ENCODE data around the gene DCST2. TPM values are rescaled to one million over a fixed set of nuclear protein-coding genes. Genes with fewer than 3 reads are reported as not detected.

DCST2 gene
- total and polyA plus RNA-seq, 9 donors, result 0.17 to 1.4 (median 1.1) TPM; not detected in 1

DNA sequence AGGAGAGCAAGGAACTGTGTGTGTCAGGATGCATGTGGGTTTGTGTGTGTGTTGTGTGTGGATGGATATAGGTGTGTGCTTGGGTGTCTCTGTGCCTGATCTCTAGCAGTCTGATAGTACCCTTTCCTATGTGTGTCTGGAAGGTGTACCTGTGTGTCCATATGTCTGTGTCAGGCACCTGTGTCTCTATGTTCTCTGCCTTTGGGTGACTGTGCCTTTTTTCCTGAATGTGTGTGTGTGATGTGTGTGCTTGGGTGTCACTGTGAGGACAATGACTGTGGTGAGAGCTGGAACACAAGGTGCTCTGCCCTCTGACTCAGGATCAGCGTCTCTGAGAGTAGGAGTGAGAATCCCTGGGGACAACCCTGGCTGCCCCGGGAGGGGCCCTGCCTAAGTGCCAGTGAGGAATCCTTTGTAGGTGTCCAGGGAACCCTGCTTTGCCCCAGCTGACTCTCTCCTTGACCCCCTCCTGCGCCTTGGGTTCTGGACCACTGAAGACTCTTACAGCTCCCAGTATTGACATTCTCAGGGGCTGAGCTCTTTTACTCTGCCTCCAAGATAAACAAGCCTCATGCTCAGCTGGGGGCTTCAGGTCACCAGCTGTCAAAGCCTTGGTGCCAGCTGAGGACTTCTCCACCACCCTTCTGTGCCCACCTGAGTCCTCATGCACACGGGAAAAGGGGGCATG is 44.3 kb upstream of the DCST2 start:
- H3K27me3 ChIP-seq, result peaks cover 13% of the 10 kb centered on the region
- no peaks in the 10 kb centered on the region for H3K9me3 ChIP-seq
- H3K4me1 ChIP-seq (ENCODE audit: insufficient read depth), result peaks cover 16% of the 10 kb centered on the region
- no peaks in the 10 kb centered on the region for H3K36me3 ChIP-seq
- no peak overlapping the region for H3K27ac ChIP-seq
- TF ChIP-seq, protein P1, sequence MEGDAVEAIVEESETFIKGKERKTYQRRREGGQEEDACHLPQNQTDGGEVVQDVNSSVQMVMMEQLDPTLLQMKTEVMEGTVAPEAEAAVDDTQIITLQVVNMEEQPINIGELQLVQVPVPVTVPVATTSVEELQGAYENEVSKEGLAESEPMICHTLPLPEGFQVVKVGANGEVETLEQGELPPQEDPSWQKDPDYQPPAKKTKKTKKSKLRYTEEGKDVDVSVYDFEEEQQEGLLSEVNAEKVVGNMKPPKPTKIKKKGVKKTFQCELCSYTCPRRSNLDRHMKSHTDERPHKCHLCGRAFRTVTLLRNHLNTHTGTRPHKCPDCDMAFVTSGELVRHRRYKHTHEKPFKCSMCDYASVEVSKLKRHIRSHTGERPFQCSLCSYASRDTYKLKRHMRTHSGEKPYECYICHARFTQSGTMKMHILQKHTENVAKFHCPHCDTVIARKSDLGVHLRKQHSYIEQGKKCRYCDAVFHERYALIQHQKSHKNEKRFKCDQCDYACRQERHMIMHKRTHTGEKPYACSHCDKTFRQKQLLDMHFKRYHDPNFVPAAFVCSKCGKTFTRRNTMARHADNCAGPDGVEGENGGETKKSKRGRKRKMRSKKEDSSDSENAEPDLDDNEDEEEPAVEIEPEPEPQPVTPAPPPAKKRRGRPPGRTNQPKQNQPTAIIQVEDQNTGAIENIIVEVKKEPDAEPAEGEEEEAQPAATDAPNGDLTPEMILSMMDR (IDR thresholded peaks at IDR 0.05), result no peak
- TF ChIP-seq POLR2A (IDR thresholded peaks at IDR 0.05) (no peak), EP300 (IDR thresholded peaks at IDR 0.05) (no peak)
- no peak overlapping the region for H3K4me3 ChIP-seq
- intact Hi-C loops (cut with DNase I), result loop anchor here in 1 of 4 donors (10.0 kb wide), 1 partner anchor 593 kb away; no protein-coding TSS in a partner anchor
- WGBS, 3 donors, result 48 to 63% (median 63%) methylated on average over 4 of the region's 4 CpGs
- peak in 1 of 5 donors; percentile 29 for DNase-seq

DNA sequence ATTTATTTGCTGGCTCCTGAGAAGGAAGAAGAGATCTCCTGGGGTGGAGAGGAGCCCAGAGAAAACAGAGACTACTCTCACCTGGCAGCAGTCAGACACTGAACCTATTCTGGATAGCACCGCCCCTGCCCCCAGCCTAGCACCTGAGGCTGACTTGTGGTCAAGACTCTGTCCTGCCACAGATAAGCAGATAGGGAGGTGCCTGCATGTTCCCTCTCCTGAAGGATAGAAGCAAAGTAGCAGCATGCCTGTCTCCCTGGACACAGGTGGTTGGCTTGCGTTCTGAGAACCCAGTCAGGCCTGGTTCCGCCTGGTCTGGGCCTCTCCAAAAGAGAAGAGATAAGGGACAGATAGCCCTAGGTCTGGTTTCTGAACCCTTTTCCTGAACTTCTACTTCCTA is 43.8 kb upstream of the DCST2 start:
- intact Hi-C loops (cut with DNase I), result loop anchor here in 1 of 4 donors (10.0 kb wide), 1 partner anchor 593 kb away; no protein-coding TSS in a partner anchor
- WGBS, 3 donors, result 75 to 87% (median 80%) methylated on average over 3 of the region's 3 CpGs
- Histone ChIP-seq H3K4me3 (no peak overlapping the region), H3K27ac (no peak overlapping the region), H3K9me3 (no peaks in the 10 kb centered on the region), H3K4me1 (ENCODE audit: insufficient read depth) (peaks cover 16% of the 10 kb centered on the region), H3K27me3 (peaks cover 13% of the 10 kb centered on the region), H3K36me3 (no peaks in the 10 kb centered on the region)
- DNase-seq, result peak in 1 of 5 donors; percentile 15
- TF ChIP-seq, protein P1 (IDR thresholded peaks at IDR 0.05), result no peak
- TF ChIP-seq EP300 (IDR thresholded peaks at IDR 0.05) (no peak), POLR2A (IDR thresholded peaks at IDR 0.05) (no peak)

DNA sequence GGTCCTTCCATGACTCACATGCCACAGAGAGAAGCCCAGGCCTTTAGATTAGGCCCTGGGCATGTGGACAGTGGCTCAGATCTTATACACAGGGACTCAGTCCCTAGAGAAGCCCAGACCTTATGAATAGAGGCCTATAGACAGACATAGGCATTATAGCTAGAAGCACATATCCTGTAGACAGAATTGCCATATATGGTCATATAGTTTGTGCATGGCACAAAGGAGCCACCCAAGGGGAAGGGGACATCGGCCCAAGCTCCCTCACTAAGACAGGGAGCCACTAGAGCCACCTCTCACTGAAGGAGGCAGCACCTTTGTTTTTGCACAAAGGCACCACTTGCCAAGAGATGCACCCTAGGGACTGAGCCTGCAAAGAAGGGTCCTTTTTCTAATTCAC is 42.8 kb upstream of the DCST2 start:
- WGBS, 3 donors, result 70 to 100% (median 76%) methylated on average over 1 of the region's 1 CpG
- Histone ChIP-seq H3K27me3 (peaks cover 12% of the 10 kb centered on the region), H3K27ac (no peak overlapping the region), H3K9me3 (no peaks in the 10 kb centered on the region), H3K4me3 (no peak overlapping the region), H3K4me1 (ENCODE audit: insufficient read depth) (peaks cover 10% of the 10 kb centered on the region), H3K36me3 (no peaks in the 10 kb centered on the region)
- DNase-seq, result no peak
- intact Hi-C loops (cut with DNase I), result loop anchor here in 1 of 4 donors (10.0 kb wide), 1 partner anchor 592 kb away; no protein-coding TSS in a partner anchor
- TF ChIP-seq, protein P1 (IDR thresholded peaks at IDR 0.05), result no peak
- TF ChIP-seq EP300 (IDR thresholded peaks at IDR 0.05), result no peak
- no peak for TF ChIP-seq POLR2A (IDR thresholded peaks at IDR 0.05)

DNA sequence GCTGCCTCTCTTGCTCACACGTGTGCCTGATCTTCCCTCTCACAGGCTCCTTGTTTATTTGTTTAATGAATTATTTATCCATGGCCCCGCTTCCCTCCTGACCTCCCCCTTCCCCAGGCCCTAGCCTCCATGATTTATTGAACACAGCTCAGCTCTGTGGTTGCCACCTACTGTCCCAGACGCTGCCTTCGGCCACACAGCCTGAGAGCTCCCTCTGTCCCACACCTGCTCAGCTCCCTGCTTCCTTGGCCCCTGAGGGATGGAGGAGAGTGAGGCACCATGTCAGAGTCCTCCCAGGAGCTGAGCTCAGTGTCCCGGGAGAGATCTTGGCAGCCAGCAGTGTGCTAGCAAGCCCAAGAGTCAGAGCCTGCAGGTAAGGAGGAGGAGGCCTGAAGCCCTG is 42.0 kb upstream of the DCST2 start:
- Histone ChIP-seq H3K9me3 (no peaks in the 10 kb centered on the region), H3K4me3 (no peak overlapping the region), H3K4me1 (ENCODE audit: insufficient read depth) (peaks cover 8% of the 10 kb centered on the region), H3K27me3 (peaks cover 3% of the 10 kb centered on the region), H3K27ac (no peak overlapping the region), H3K36me3 (no peaks in the 10 kb centered on the region)
- no peak for DNase-seq
- TF ChIP-seq, protein P1 (IDR thresholded peaks at IDR 0.05), result no peak
- no peak for TF ChIP-seq EP300 (IDR thresholded peaks at IDR 0.05)
- no peak for TF ChIP-seq POLR2A (IDR thresholded peaks at IDR 0.05)
- intact Hi-C loops (cut with DNase I), result loop anchor here in 1 of 4 donors (10.0 kb wide), 1 partner anchor 591 kb away; no protein-coding TSS in a partner anchor
- 43 to 53% (median 52%) methylated on average over 5 of the region's 5 CpGs for WGBS, 3 donors
